HEK293 (cell line): Measurements from ENCODE around the gene ARFGEF2.

ENCODE experiments used
- CTCF ChIA-PET: fragments of 350-600 bp; formaldehyde crosslinking; extraction: SDS; loops from one replicate; lab custom pipeline; 2021; ENCODE audit warnings: antibody characterized with exemption; lab: Yijun Ruan, JAX
- POLR2A ChIA-PET: fragments of 300-600 bp; formaldehyde crosslinking; extraction: SDS; loops from one replicate; lab custom pipeline; 2020; ENCODE audit warnings: antibody characterized with exemption, inconsistent platforms; lab: Yijun Ruan, JAX
- H3K27ac ChIP-seq: fragments of 200-500 bp; sonication (Bioruptor generic); 2 replicates; pipeline ENCODE4 v1.5.1; 2014; ENCODE audit warnings: low read depth, low read length, control low read depth, inconsistent platforms; ENCODE audit errors: extremely low read depth
- H3K36me3 ChIP-seq, 2 experiments: fragments of 200-500 bp in 1 of 2; sonication (Bioruptor generic) in 1 of 2; 1 replicate in 1 of 2; 2 replicates in 1 of 2; pipeline ENCODE4 v1.5.1; 2014 to 2017; ENCODE audit warnings: inconsistent platforms in 2 of 2, low read length in 2 of 2; ENCODE audit not compliant: control insufficient read depth in 2 of 2, insufficient read depth in 1 of 2
- H3K4me1 ChIP-seq: fragments of 200-500 bp; sonication (Bioruptor generic); 2 replicates; pipeline ENCODE4 v1.5.1; 2014; ENCODE audit warnings: mild to moderate bottlenecking, low read length, inconsistent platforms; ENCODE audit not compliant: control insufficient read depth, insufficient read depth
- H3K4me3 ChIP-seq: 2 replicates; pipeline ENCODE4 v1.5.1; 2011; ENCODE audit warnings: low read depth, mild to moderate bottlenecking, control low read depth, low read length, moderate library complexity
- H3K9me3 ChIP-seq: fragments of 200-500 bp; sonication (Bioruptor generic); 2 replicates; pipeline ENCODE4 v1.5.1; 2014; ENCODE audit warnings: low read depth, low read length, inconsistent platforms; ENCODE audit not compliant: control insufficient read depth, insufficient read depth
- GLI2 ChIP-seq: fragments of 450-650 bp; formaldehyde crosslinking; IDR thresholded peaks from 2 replicates; pipeline ENCODE4; 2017; ENCODE audit warnings: missing biosample characterization, missing genetic modification characterization, low read depth, borderline replicate concordance
- IKZF3 ChIP-seq: fragments of 450-650 bp; IDR thresholded peaks from 2 replicates; pipeline ENCODE4 v1.5.0; 2018; ENCODE audit warnings: missing biosample characterization, mild to moderate bottlenecking, missing genetic modification characterization, moderate library complexity
- MYNN ChIP-seq: fragments of 450-650 bp; formaldehyde crosslinking; IDR thresholded peaks from 2 replicates; pipeline ENCODE4 v1.5.1; 2016; ENCODE audit warnings: missing biosample characterization, missing genetic modification characterization, borderline replicate concordance
- MZF1 ChIP-seq: fragments of 450-650 bp; formaldehyde crosslinking; IDR thresholded peaks from 2 replicates; pipeline ENCODE4 v1.5.1; 2017; ENCODE audit warnings: missing biosample characterization, missing genetic modification characterization, borderline replicate concordance
- SCRT1 ChIP-seq: fragments of 450-650 bp; formaldehyde crosslinking; IDR thresholded peaks from 2 replicates; pipeline ENCODE4 v1.5.1; 2016; ENCODE audit warnings: missing biosample characterization, missing genetic modification characterization, borderline replicate concordance
- TCF7L2 ChIP-seq: IDR thresholded peaks from 2 replicates; pipeline ENCODE4 v1.6.1; 2011; ENCODE audit warnings: low read depth, mild to moderate bottlenecking, inconsistent platforms, low read length, moderate library complexity, borderline replicate concordance
- ZBTB1 ChIP-seq: fragments of 450-650 bp; formaldehyde crosslinking; IDR thresholded peaks from 2 replicates; pipeline ENCODE4 v1.5.1; 2016; ENCODE audit warnings: missing biosample characterization, missing genetic modification characterization
- ZBTB7A ChIP-seq: fragments of 450-650 bp; formaldehyde crosslinking; IDR thresholded peaks from 2 replicates; pipeline ENCODE4 v1.5.1; 2016; ENCODE audit warnings: low read depth, missing biosample characterization, missing genetic modification characterization
- ZNF10 ChIP-seq: fragments of 450-650 bp; formaldehyde crosslinking; IDR thresholded peaks from 2 replicates; pipeline ENCODE4 v1.5.1; 2017; ENCODE audit warnings: missing biosample characterization, missing genetic modification characterization
- ZNF155 ChIP-seq: fragments of 450-650 bp; formaldehyde crosslinking; IDR thresholded peaks from 2 replicates; pipeline ENCODE4 v1.5.1; 2016; ENCODE audit warnings: missing biosample characterization, missing genetic modification characterization
- ZNF175 ChIP-seq: fragments of 450-650 bp; formaldehyde crosslinking; IDR thresholded peaks from 2 replicates; pipeline ENCODE4 v1.5.1; 2016; ENCODE audit warnings: missing biosample characterization, missing genetic modification characterization
- ZNF223 ChIP-seq: fragments of 450-650 bp; formaldehyde crosslinking; IDR thresholded peaks from 2 replicates; pipeline ENCODE4 v1.5.1; 2016; ENCODE audit warnings: missing biosample characterization, missing genetic modification characterization
- ZNF335 ChIP-seq: fragments of 450-650 bp; formaldehyde crosslinking; conservative IDR thresholded peaks from 2 replicates; pipeline ENCODE4 v1.5.1; 2016; ENCODE audit warnings: missing biosample characterization, missing genetic modification characterization
- ZNF350 ChIP-seq: fragments of 450-650 bp; formaldehyde crosslinking; IDR thresholded peaks from 2 replicates; pipeline ENCODE4 v1.5.0; 2017; ENCODE audit warnings: missing biosample characterization, mild to moderate bottlenecking, missing genetic modification characterization
- ZNF398 ChIP-seq: fragments of 450-650 bp; formaldehyde crosslinking; IDR thresholded peaks from 2 replicates; pipeline ENCODE4 v1.5.1; 2017; ENCODE audit warnings: missing biosample characterization, missing genetic modification characterization
- ZNF518A ChIP-seq: fragments of 450-650 bp; formaldehyde crosslinking; conservative IDR thresholded peaks from 2 replicates; pipeline ENCODE4 v1.5.1; 2016; ENCODE audit warnings: low read depth, missing biosample characterization, missing genetic modification characterization
- ZNF560 ChIP-seq: fragments of 450-650 bp; formaldehyde crosslinking; IDR thresholded peaks from 2 replicates; pipeline ENCODE4 v1.5.1; 2017; ENCODE audit warnings: missing biosample characterization, missing genetic modification characterization, borderline replicate concordance
- ZNF596 ChIP-seq: fragments of 450-650 bp; IDR thresholded peaks from 2 replicates; pipeline ENCODE4 v1.5.0; 2018; ENCODE audit warnings: missing biosample characterization, mild to moderate bottlenecking, missing genetic modification characterization, moderate library complexity
- ZNF629 ChIP-seq: fragments of 450-650 bp; formaldehyde crosslinking; IDR thresholded peaks from 2 replicates; pipeline ENCODE4 v1.5.1; 2017; ENCODE audit warnings: missing biosample characterization, missing genetic modification characterization
- ZNF747 ChIP-seq: fragments of 450-650 bp; formaldehyde crosslinking; IDR thresholded peaks from 2 replicates; pipeline ENCODE4 v1.5.1; 2016; ENCODE audit warnings: missing biosample characterization, missing genetic modification characterization
- ZNF837 ChIP-seq: fragments of 450-650 bp; formaldehyde crosslinking; IDR thresholded peaks from 2 replicates; pipeline ENCODE4 v1.5.1; 2016; ENCODE audit warnings: missing biosample characterization, missing genetic modification characterization
- ZSCAN30 ChIP-seq: fragments of 450-650 bp; IDR thresholded peaks from 2 replicates; pipeline ENCODE4 v1.5.1; 2018; ENCODE audit warnings: missing biosample characterization, mild to moderate bottlenecking, missing genetic modification characterization, moderate library complexity
- TF ChIP-seq, protein P1 (sequence below): fragments of 450-650 bp; IDR thresholded peaks from 2 replicates; pipeline ENCODE4 v1.5.1; 2018; ENCODE audit warnings: missing biosample characterization, missing genetic modification characterization
- TF ChIP-seq, protein P2 (sequence below): fragments of 450-650 bp; formaldehyde crosslinking; IDR thresholded peaks from 2 replicates; pipeline ENCODE4 v1.5.1; 2017; ENCODE audit warnings: missing biosample characterization, missing genetic modification characterization

Gene ARFGEF2

GRCh38 chr20:48921168-48921882 lies at the start of gene ARFGEF2:
Gene ARFGEF2, plus strand, starts transcription at chr20:48921711. Its CDS starts 179 bp downstream, at chr20:48921890.
- peaks cover 4% of the 10 kb centered on the region; the same call in 1 of the 2 replicates for H3K4me1 ChIP-seq
- H3K9me3 ChIP-seq = no peaks in the 10 kb centered on the region
- peak within 1 kb of the TSS; percentile 86 for H3K4me3 ChIP-seq
- POLR2A ChIA-PET = interaction anchor here (0.7 to 1.1 kb wide), 2 partner anchors 28 to 94 kb away, joined by 3 to 4 read pairs; partner anchors contain the start of gene PREX1
- no peaks in the 10 kb centered on the region for H3K36me3 ChIP-seq
- H3K27ac ChIP-seq = peak within 1 kb of the TSS; percentile 58; the same call in 1 of the 2 replicates
- CTCF ChIA-PET = interaction anchor here (0.7 to 1.9 kb wide), 3 partner anchors 133 to 687 kb away, joined by 3 to 7 read pairs (median 4); no protein-coding TSS in a partner anchor
- TF ChIP-seq ZNF155 (tag by site-specific recombination) (no peak), ZNF518A (tag by site-specific recombination) (no peak; the same call in 1 of the 2 replicates), ZNF335 (tag by site-specific recombination) (peak; percentile 86), ZSCAN30 (tag by site-specific recombination) (no peak; the same call in none of the 2 replicates), ZBTB1 (tag by site-specific recombination) (no peak), SCRT1 (tag by site-specific recombination) (no peak; the same call in 1 of the 2 replicates), ZNF596 (tag by site-specific recombination) (no peak; the same call in 1 of the 2 replicates), TCF7L2 (no peak), ZNF747 (no peak), MYNN (tag by site-specific recombination) (no peak), ZNF629 (tag by site-specific recombination) (peak; percentile 88), ZNF223 (tag by site-specific recombination) (no peak), ZNF398 (tag by site-specific recombination) (peak; percentile 88), ZBTB7A (tag by site-specific recombination) (peak; percentile 97; the same call in 1 of the 2 replicates), ZNF10 (tag by site-specific recombination) (peak; percentile 83; the same call in 1 of the 2 replicates), IKZF3 (tag by site-specific recombination) (no peak), MZF1 (tag by site-specific recombination) (peak; percentile 6; the same call in 1 of the 2 replicates), ZNF837 (no peak; the same call in 1 of the 2 replicates), ZNF350 (tag by site-specific recombination) (no peak), GLI2 (no peak), ZNF175 (no peak), ZNF560 (tag by site-specific recombination) (no peak)
- TF ChIP-seq, protein P1, sequence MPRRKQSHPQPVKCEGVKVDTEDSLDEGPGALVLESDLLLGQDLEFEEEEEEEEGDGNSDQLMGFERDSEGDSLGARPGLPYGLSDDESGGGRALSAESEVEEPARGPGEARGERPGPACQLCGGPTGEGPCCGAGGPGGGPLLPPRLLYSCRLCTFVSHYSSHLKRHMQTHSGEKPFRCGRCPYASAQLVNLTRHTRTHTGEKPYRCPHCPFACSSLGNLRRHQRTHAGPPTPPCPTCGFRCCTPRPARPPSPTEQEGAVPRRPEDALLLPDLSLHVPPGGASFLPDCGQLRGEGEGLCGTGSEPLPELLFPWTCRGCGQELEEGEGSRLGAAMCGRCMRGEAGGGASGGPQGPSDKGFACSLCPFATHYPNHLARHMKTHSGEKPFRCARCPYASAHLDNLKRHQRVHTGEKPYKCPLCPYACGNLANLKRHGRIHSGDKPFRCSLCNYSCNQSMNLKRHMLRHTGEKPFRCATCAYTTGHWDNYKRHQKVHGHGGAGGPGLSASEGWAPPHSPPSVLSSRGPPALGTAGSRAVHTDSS (tag by site-specific recombination) = no peak
- TF ChIP-seq, protein P2, sequence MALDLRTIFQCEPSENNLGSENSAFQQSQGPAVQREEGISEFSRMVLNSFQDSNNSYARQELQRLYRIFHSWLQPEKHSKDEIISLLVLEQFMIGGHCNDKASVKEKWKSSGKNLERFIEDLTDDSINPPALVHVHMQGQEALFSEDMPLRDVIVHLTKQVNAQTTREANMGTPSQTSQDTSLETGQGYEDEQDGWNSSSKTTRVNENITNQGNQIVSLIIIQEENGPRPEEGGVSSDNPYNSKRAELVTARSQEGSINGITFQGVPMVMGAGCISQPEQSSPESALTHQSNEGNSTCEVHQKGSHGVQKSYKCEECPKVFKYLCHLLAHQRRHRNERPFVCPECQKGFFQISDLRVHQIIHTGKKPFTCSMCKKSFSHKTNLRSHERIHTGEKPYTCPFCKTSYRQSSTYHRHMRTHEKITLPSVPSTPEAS (tag by site-specific recombination) = 0 out of 2 replicates have a peak, but pooled peaks have one; percentile 35
